Endothelial cell (in vitro differentiated cells): Measurements from ENCODE around the gene UNC119B. TPM values are rescaled to one million over a fixed set of nuclear protein-coding genes. Genes with fewer than 3 reads are reported as not detected.

ENCODE experiments used
- DNase-seq: peaks from one replicate; pipeline ENCODE4 v3.0.0; 2021; ENCODE audit warnings: low spot score
- H3K27ac Mint-ChIP-seq: one replicate; pipeline ENCODE4 v1.8.0; 2021; ENCODE audit warnings: mixed read lengths, inconsistent platforms; ENCODE audit not compliant: unreplicated experiment
- H3K27me3 Mint-ChIP-seq: one replicate; pipeline ENCODE4 v1.8.0; 2021; ENCODE audit warnings: mild to moderate bottlenecking, moderate library complexity, mixed read lengths, inconsistent platforms; ENCODE audit not compliant: unreplicated experiment
- H3K36me3 Mint-ChIP-seq: one replicate; pipeline ENCODE4 v1.8.0; 2021; ENCODE audit warnings: mild to moderate bottlenecking, low read depth, mixed read lengths, inconsistent platforms; ENCODE audit not compliant: unreplicated experiment
- H3K4me1 Mint-ChIP-seq: one replicate; pipeline ENCODE4 v1.8.0; 2021; ENCODE audit warnings: mild to moderate bottlenecking, mixed read lengths, inconsistent platforms; ENCODE audit not compliant: unreplicated experiment
- H3K4me3 Mint-ChIP-seq: one replicate; pipeline ENCODE4 v1.8.0; 2021; ENCODE audit warnings: mild to moderate bottlenecking, mixed read lengths, inconsistent platforms; ENCODE audit not compliant: unreplicated experiment
- H3K9me3 Mint-ChIP-seq: one replicate; pipeline ENCODE4 v1.8.0; 2021; ENCODE audit warnings: mixed read lengths, inconsistent platforms; ENCODE audit not compliant: unreplicated experiment
- total RNA-seq: library from RNA; stranded (reverse); fragmentation: NEBNext Ultra II Directional; extraction: Animal tissue kit (Norgen Biotek cat#: 25700); gene quantifications from one replicate; pipeline ENCODE4 v1.2.1, GENCODE V29; 2021; ENCODE audit not compliant: unreplicated experiment
- TF ChIP-seq, protein P1 (sequence below): fragments of 200-600 bp; sonication (generic); IDR thresholded peaks from one replicate; pipeline ENCODE4 v1.5.0; 2021; ENCODE audit warnings: antibody characterized with exemption; ENCODE audit not compliant: unreplicated experiment

Gene UNC119B
- total RNA-seq, 1 donor from 2014 or later = 35.0 TPM

DNA sequence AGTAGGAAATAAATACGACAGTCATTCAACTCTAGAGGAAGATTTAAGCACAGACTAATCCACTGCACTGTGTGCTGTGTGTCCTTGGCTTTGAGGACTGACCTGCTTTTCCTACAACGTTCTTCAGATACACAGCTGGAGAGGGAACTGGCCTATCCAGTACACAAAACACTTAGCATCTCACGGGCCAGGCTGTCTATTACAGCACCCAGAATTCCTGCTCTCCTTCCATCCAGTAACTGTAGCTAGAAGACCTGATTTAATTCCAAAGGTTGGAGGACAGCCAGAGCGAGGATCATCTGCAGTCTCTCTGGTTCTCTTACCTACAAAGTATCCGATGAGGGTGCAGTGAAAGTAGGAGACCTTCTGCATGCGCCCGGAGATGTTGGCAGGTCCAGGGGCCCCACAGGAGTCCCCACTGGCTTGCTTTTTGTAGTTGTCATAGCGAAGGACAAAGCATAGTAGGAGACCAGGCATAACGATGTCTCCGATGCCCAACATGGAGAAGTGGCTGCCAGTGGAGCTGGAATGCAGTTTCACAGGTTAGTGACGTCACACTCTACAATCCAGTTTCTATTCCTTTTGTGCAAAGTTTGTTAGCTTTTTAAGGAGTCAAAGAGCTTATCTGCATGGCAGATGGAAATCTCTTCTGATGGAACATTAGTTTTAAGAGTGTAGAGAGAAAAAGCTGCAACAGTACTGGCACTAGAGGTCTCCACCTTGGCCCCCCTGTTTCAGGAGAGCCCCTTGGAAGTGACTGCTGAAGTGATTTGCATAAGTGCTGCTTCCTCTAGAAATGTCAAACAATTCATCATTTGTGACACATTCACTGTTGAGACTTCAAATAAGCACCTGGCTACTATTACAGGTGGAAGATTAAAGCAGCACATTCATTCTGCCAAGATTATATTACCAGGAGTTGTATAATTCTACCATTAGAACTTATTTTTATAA, 57.1 kb downstream of the UNC119B start:
- no peak for DNase-seq

DNA sequence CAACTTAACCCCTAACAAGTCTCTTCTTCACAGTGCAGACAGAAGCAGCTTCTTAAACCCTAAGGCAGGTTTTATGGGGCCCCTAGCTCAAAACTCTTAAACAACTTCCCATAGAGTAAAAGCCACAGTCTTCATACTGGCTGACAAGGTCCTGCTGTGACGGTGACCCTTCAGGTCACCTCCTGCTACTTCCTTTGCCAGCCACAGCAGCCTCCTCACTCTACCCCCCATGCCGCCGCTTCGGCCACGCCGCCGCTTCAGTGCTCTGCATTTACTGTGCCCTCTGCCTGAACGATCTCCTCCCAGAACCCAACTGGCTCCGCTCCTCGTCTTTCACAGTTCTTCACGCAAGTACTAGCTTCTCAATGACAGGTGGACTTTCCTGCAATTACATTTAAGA, 60.8 kb downstream of the UNC119B start:
- DNase-seq = no peak
- peaks cover 6% of the 10 kb centered on the region for H3K27me3 Mint-ChIP-seq
- peaks cover 14% of the 10 kb centered on the region for H3K4me1 Mint-ChIP-seq
- no peak overlapping the region for H3K4me3 Mint-ChIP-seq
- H3K27ac Mint-ChIP-seq = no peak overlapping the region
- peaks cover 55% of the 10 kb centered on the region for H3K36me3 Mint-ChIP-seq
- TF ChIP-seq, protein P1, sequence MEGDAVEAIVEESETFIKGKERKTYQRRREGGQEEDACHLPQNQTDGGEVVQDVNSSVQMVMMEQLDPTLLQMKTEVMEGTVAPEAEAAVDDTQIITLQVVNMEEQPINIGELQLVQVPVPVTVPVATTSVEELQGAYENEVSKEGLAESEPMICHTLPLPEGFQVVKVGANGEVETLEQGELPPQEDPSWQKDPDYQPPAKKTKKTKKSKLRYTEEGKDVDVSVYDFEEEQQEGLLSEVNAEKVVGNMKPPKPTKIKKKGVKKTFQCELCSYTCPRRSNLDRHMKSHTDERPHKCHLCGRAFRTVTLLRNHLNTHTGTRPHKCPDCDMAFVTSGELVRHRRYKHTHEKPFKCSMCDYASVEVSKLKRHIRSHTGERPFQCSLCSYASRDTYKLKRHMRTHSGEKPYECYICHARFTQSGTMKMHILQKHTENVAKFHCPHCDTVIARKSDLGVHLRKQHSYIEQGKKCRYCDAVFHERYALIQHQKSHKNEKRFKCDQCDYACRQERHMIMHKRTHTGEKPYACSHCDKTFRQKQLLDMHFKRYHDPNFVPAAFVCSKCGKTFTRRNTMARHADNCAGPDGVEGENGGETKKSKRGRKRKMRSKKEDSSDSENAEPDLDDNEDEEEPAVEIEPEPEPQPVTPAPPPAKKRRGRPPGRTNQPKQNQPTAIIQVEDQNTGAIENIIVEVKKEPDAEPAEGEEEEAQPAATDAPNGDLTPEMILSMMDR = no peak
- no peaks in the 10 kb centered on the region for H3K9me3 Mint-ChIP-seq

More for the DNA sequence above, 57.1 kb downstream of the UNC119B start:
- Mint-ChIP-seq H3K4me1 (peaks cover 3% of the 10 kb centered on the region), H3K9me3 (no peaks in the 10 kb centered on the region), H3K27ac (no peak overlapping the region), H3K27me3 (peaks cover 3% of the 10 kb centered on the region), H3K36me3 (peaks cover 62% of the 10 kb centered on the region), H3K4me3 (peak overlapping the region; percentile 62)
- TF ChIP-seq, protein P1 = no peak

Other genes with a start within 250 kb of the UNC119B start
- gene SRSF9, start 240.7 kb upstream of the UNC119B start, total RNA-seq = 255 TPM
- gene DYNLL1, start 214.3 kb upstream of the UNC119B start, total RNA-seq = 392 TPM
- 27.2 TPM for gene COQ5, start 181.3 kb upstream of the UNC119B start, total RNA-seq
- gene RNF10, start 176.1 kb upstream of the UNC119B start, total RNA-seq = 157 TPM
- 17.8 TPM for gene POP5, start 129.1 kb upstream of the UNC119B start, total RNA-seq
- gene CABP1, start 69.8 kb upstream of the UNC119B start, total RNA-seq = not detected
- gene MLEC, start 23.3 kb upstream of the UNC119B start, total RNA-seq = 124 TPM
- gene ACADS, start 15.4 kb downstream of the UNC119B start, total RNA-seq = 5.6 TPM
- 55.4 TPM for gene SPPL3, start 193.9 kb downstream of the UNC119B start, total RNA-seq